SK-N-SH (cell line): Measurements from ENCODE around the gene HPN. TPM values are rescaled to one million over a fixed set of nuclear protein-coding genes. Genes with fewer than 3 reads are reported as not detected.

Experiments used
- CTCF ChIA-PET: fragments of 300-600, 350-600 bp; formaldehyde crosslinking; extraction: SDS; loops from one replicate; lab custom pipeline; 2021; lab: Yijun Ruan, JAX
- POLR2A ChIA-PET: fragments of 350-600 bp; sonication (Branson Sonifier 250); formaldehyde crosslinking; extraction: SDS; loops from one replicate; lab custom pipeline; 2020; ENCODE audit warnings: antibody characterized with exemption, inconsistent platforms; lab: Yijun Ruan, JAX
- DNase-seq: peaks from one replicate; pipeline ENCODE4 v3.0.0; 2012
- H2AFZ ChIP-seq: fragments of 200-600 bp; sonication (generic); 2 replicates; pipeline ENCODE4 v1.8.1; 2016; ENCODE audit warnings: antibody characterized with exemption, mild to moderate bottlenecking, low read depth
- H3F3A ChIP-seq: fragments of 200-600 bp; sonication (generic); replicated peaks from 2 replicates; pipeline ENCODE3; 2016; ENCODE audit warnings: antibody characterized with exemption, mild to moderate bottlenecking; ENCODE audit not compliant: insufficient read depth
- H3K27ac ChIP-seq, 2 experiments: fragments of 200-500 bp in 1 of 2; fragments of 200-600 bp in 1 of 2; sonication (Bioruptor generic) in 1 of 2; sonication (generic), shearing (Covaris generic) in 1 of 2; 2 replicates each; pipeline versions ENCODE4 v1.5.1 to v1.6.1; 2014 to 2016; ENCODE audit warnings: low read depth in 2 of 2, inconsistent platforms in 1 of 2, low read length in 1 of 2, mild to moderate bottlenecking in 1 of 2, mixed read lengths in 1 of 2
- H3K27me3 ChIP-seq: fragments of 200-600 bp; sonication (generic), shearing (Covaris generic); 2 replicates; pipeline ENCODE4 v1.6.1; 2016; ENCODE audit warnings: mixed run types; ENCODE audit not compliant: insufficient read depth
- H3K36me3 ChIP-seq, 2 experiments: fragments of 200-500 bp in 1 of 2; fragments of 200-600 bp in 1 of 2; sonication (Bioruptor generic) in 1 of 2; sonication (generic) in 1 of 2; replicated peaks in 1 of 2; 2 replicates each; pipeline versions ENCODE3 to v1.5.1; 2014 to 2016; ENCODE audit warnings: low read length in 1 of 2, mild to moderate bottlenecking in 1 of 2; ENCODE audit not compliant: insufficient read depth in 2 of 2, control insufficient read depth in 1 of 2
- H3K4me1 ChIP-seq, 2 experiments: fragments of 200-500 bp in 1 of 2; fragments of 200-600 bp in 1 of 2; sonication (Bioruptor generic) in 1 of 2; sonication (generic), shearing (Covaris generic) in 1 of 2; 2 replicates each; pipeline versions ENCODE4 v1.5.1 to v1.6.1; 2014 to 2016; ENCODE audit warnings: low read depth in 1 of 2, low read length in 1 of 2, mixed run types in 1 of 2; ENCODE audit not compliant: insufficient read depth in 2 of 2, control insufficient read depth in 1 of 2
- H3K4me2 ChIP-seq: fragments of 200-600 bp; sonication (generic), shearing (Covaris generic); 2 replicates; pipeline ENCODE4 v1.6.1; 2017; ENCODE audit warnings: mixed run types
- H3K4me3 ChIP-seq, 2 experiments: fragments of 200-500 bp in 1 of 2; fragments of 200-600 bp in 1 of 2; sonication (Bioruptor generic) in 1 of 2; sonication (generic), shearing (Covaris generic) in 1 of 2; 2 replicates each; pipeline versions ENCODE4 v1.5.1 to v1.8.1; 2014 to 2016; ENCODE audit warnings: low read depth in 2 of 2, inconsistent platforms in 1 of 2, low read length in 1 of 2, mild to moderate bottlenecking in 1 of 2, mixed read lengths in 1 of 2, moderate library complexity in 1 of 2
- H3K79me2 ChIP-seq: fragments of 200-600 bp; sonication (generic); 2 replicates; pipeline ENCODE4 v1.8.1; 2017; ENCODE audit warnings: mild to moderate bottlenecking; ENCODE audit not compliant: insufficient read depth
- H3K9ac ChIP-seq: fragments of 200-600 bp; sonication (generic); 2 replicates; pipeline ENCODE4 v1.6.1; 2017; ENCODE audit warnings: mixed run types
- H3K9me2 ChIP-seq: fragments of 200-600 bp; sonication (generic); 2 replicates; pipeline ENCODE4 v1.6.1; 2017; ENCODE audit warnings: mixed run types
- H3K9me3 ChIP-seq: fragments of 200-600 bp; sonication (generic); 2 replicates; pipeline ENCODE4 v1.6.1; 2017; ENCODE audit warnings: mixed run types, mild to moderate bottlenecking, moderate library complexity
- H4K20me1 ChIP-seq: fragments of 200-600 bp; sonication (generic); 2 replicates; pipeline ENCODE4 v1.6.1; 2017; ENCODE audit warnings: mild to moderate bottlenecking, mixed run types; ENCODE audit not compliant: insufficient read depth
- ELF1 ChIP-seq: IDR thresholded peaks from 2 replicates; pipeline ENCODE4 v1.4.0; 2012
- EZH2phosphoT487 ChIP-seq: fragments of 200-600 bp; sonication (generic); IDR thresholded peaks from 2 replicates; pipeline ENCODE4 v1.6.1; 2017; ENCODE audit warnings: low read depth, mixed run types, mild to moderate bottlenecking, antibody characterized with exemption, moderate library complexity, borderline replicate concordance
- FOXJ3 ChIP-seq: sonication (generic); formaldehyde crosslinking; IDR thresholded peaks from 2 replicates; pipeline ENCODE4 v1.5.1; 2020; ENCODE audit warnings: mild to moderate bottlenecking, missing genetic modification reagents
- GATA2 ChIP-seq: sonication (generic); formaldehyde crosslinking; IDR thresholded peaks from 2 replicates; pipeline ENCODE4 v1.5.0; 2020; ENCODE audit warnings: mild to moderate bottlenecking, missing genetic modification reagents
- MEF2A ChIP-seq: IDR thresholded peaks from 2 replicates; pipeline ENCODE4 v1.4.0; 2012; ENCODE audit warnings: low read depth, borderline replicate concordance
- MXI1 ChIP-seq: IDR thresholded peaks from 2 replicates; pipeline ENCODE4 v1.6.1; 2012; ENCODE audit warnings: mild to moderate bottlenecking, low read depth, low read length, improper control_type of control experiment
- POLR2AphosphoS5 ChIP-seq: IDR thresholded peaks from 2 replicates; pipeline ENCODE4 v1.6.1; 2012; ENCODE audit warnings: low read depth, low read length
- RAD21 ChIP-seq: IDR thresholded peaks from 2 replicates; pipeline ENCODE4 v1.6.1; 2012; ENCODE audit warnings: mild to moderate bottlenecking, low read length
- TAF1 ChIP-seq: IDR thresholded peaks from 2 replicates; pipeline ENCODE4 v1.6.1; 2012; ENCODE audit warnings: low read depth, mild to moderate bottlenecking, low read length, moderate library complexity, borderline replicate concordance
- WGBS: methylation state at CpG from one replicate; pipeline ENCODE4 v1.1.6; 2017; ENCODE audit warnings: low lambda C conversion rate; 5-methylcytosine and 5-hydroxymethylcytosine counted together
- polyA plus RNA-seq, 3 experiments: library from polyadenylated mRNA; depleted of rRNA; stranded (reverse); fragments of >200 nt; gene quantifications; 2 replicates each; pipeline ENCODE4 v1.2.3, GENCODE V29; 2012
- TF ChIP-seq, protein P1 (sequence below): IDR thresholded peaks from 2 replicates; pipeline ENCODE4 v1.4.0; 2012; ENCODE audit warnings: low read depth
- TF ChIP-seq, protein P2 (sequence below): IDR thresholded peaks from 2 replicates; pipeline ENCODE4 v1.4.0; 2012; ENCODE audit warnings: low read depth, borderline replicate concordance

HPN gene
- polyA plus RNA-seq, 1 of the 3 experiments (the other 2 are of a cell fraction), result 0.05 TPM

DNA sequence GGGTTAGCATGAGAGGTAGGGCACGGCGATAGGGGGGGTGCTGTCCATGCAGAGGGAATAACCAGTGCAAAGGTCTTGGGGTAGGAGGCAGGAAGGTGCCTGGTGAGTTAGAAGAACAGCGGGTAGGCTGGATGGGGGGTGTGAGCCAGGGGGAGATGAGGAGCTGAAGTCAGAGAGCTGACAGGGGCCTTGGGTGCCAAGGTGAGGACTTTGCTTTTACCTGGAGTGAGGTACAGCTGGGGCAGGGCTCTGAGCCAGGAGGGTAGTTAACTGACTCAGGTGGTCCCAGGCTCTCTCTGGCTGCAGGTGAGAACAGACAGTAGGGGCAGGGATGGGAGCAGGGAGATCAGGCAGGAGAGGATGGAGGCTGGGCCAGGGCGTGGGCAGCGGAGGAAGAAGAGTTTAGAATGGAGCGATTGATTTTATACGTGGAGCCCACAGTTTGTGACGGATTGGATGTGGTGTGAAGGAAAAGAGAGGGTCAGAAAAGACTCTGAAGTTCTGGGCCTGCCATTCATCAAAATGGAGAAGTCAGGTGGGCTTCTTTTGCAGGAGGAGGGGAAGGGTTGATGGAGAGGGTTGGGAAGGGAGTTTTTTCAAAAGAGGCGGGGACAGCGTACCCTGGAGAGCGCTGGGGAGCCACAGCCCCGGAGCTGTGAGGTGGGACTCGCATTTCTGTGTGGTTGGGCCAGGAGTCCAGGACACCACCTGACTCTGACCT lies 42.6 kb upstream of the HPN start:
- TF ChIP-seq ELF1 (no peak), MEF2A (no peak), POLR2AphosphoS5 (no peak)
- TF ChIP-seq, protein P1, sequence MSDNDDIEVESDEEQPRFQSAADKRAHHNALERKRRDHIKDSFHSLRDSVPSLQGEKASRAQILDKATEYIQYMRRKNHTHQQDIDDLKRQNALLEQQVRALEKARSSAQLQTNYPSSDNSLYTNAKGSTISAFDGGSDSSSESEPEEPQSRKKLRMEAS, result no peak
- Histone ChIP-seq H3K79me2 (peaks cover 49% of the 10 kb centered on the region), H3F3A (no peaks in the 10 kb centered on the region), H4K20me1 (peaks cover 16% of the 10 kb centered on the region; the same call in 1 of the 2 replicates), H3K4me1 (peaks cover 7 to 16% of the 10 kb centered on the region in 2 experiments; a peak in 2 of 4 replicates), H3K4me2 (peak overlapping the region; percentile 88), H3K36me3 (no peaks in the 10 kb centered on the region), H3K9ac (peak overlapping the region; percentile 82), H3K9me2 (no peaks in the 10 kb centered on the region), H3K4me3 (peak overlapping the region; percentile 68 to 79), H2AFZ (peak overlapping the region; percentile 89), H3K27me3 (no peaks in the 10 kb centered on the region), H3K9me3 (no peaks in the 10 kb centered on the region), H3K27ac (peak overlapping the region; percentile 86 to 91; a peak in 3 of 4 replicates)
- POLR2A ChIA-PET, result no interaction called here
- peak; percentile 64 for DNase-seq
- CTCF ChIA-PET, result interaction anchor here (1.0 to 1.1 kb wide), 5 partner anchors 14 to 72 kb away, joined by 3 to 7 read pairs (median 3); partner anchors contain the start of gene ZNF30
- WGBS, result 77% methylated on average over 13 of the region's 13 CpGs

DNA sequence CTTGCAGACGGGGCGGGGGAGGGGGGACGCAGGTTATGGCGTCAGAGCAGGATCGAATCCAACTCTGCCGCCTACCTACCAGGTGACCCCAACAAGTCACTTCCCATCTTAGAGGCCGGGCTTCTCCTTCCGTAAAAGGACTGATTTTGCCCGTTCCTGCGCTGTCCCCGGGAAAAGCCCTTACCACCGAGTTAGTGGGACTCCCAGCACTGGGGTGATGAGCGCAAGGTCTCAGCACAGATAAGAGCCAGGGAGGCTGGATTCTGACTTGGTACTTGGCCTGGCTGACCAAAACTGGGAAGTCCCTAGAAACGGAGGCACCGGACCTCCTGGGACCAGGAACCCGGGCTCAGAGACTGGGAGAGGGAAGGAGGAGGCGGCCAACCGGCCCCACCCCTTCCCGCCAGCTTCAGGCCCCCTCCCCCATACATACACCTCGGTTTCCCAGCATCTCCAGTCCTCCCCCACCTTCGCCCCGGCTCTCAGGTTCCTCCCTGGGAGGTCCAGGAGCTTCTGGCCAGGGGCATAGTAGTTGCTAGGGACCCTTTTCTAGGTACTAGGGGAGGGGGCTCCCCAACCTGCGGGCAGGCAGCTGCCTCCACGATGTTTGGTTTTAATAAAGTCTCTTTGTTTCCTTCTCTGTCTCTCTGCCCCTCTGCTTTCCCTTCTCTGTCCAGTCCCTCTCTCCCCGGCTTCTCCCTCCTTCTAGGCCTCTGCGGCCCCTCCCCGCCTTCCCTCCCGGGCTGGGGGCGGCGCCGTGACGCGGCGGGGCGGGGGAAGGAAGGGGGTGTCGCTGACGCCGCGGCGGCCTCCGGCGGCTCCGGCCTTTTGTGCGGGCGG lies 41.8 kb upstream of the HPN start, which contains the start of gene GRAMD1A:
GRAMD1A (plus strand) TSS at position 826 of the 840 bp plus-strand sequence. CDS start 156 bp downstream, outside the sequence.
- Histone ChIP-seq H3K9me2 (no peaks in the 10 kb centered on the region), H3K9me3 (no peaks in the 10 kb centered on the region), H3K79me2 (peaks cover 56% of the 10 kb centered on the region), H3K9ac (peak within 1 kb of the TSS; percentile 82), H2AFZ (peak within 1 kb of the TSS; percentile 89), H3K4me1 (peaks cover 7 to 16% of the 10 kb centered on the region in 2 experiments; a peak in 2 of 4 replicates), H3F3A (no peaks in the 10 kb centered on the region), H3K27me3 (no peaks in the 10 kb centered on the region), H3K4me3 (peak within 1 kb of the TSS; percentile 68 to 79), H3K4me2 (peak within 1 kb of the TSS; percentile 98), H4K20me1 (peaks cover 24% of the 10 kb centered on the region), H3K27ac (peak within 1 kb of the TSS; percentile 86 to 91), H3K36me3 (no peaks in the 10 kb centered on the region)
- ChIA-PET POLR2A (interaction anchor here (0.7 to 2.5 kb wide), 3 partner anchors 9 to 37 kb away, joined by 3 to 8 read pairs (median 3); no protein-coding TSS in a partner anchor), CTCF (interaction anchor here (1.0 to 2.7 kb wide), 7 partner anchors 12 to 73 kb away, joined by 3 to 16 read pairs (median 3); partner anchors contain the start of gene ZNF30)
- no peak for TF ChIP-seq GATA2 (CRISPR knock-in tag)
- peak; percentile 83 for TF ChIP-seq TAF1
- TF ChIP-seq, protein P2, sequence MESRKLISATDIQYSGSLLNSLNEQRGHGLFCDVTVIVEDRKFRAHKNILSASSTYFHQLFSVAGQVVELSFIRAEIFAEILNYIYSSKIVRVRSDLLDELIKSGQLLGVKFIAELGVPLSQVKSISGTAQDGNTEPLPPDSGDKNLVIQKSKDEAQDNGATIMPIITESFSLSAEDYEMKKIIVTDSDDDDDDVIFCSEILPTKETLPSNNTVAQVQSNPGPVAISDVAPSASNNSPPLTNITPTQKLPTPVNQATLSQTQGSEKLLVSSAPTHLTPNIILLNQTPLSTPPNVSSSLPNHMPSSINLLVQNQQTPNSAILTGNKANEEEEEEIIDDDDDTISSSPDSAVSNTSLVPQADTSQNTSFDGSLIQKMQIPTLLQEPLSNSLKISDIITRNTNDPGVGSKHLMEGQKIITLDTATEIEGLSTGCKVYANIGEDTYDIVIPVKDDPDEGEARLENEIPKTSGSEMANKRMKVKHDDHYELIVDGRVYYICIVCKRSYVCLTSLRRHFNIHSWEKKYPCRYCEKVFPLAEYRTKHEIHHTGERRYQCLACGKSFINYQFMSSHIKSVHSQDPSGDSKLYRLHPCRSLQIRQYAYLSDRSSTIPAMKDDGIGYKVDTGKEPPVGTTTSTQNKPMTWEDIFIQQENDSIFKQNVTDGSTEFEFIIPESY, result no peak
- TF ChIP-seq POLR2AphosphoS5, result peak; percentile 83
- TF ChIP-seq EZH2phosphoT487, result no peak
- TF ChIP-seq MXI1, result no peak
- no peak for TF ChIP-seq FOXJ3 (CRISPR knock-in tag)
- TF ChIP-seq, protein P1, result no peak
- no peak for TF ChIP-seq RAD21
- peak; percentile 98 for DNase-seq
- WGBS, result 3% methylated on average over 40 of the region's 45 CpGs
